WTC11 (cell line): ENCODE measurements around the gene PCSK9.

ENCODE experiments used
- ESRRA ChIP-seq: sonication (generic); formaldehyde crosslinking; IDR thresholded peaks from 2 replicates; pipeline ENCODE4 v1.8.1; 2022; ENCODE audit warnings: mild to moderate bottlenecking, missing genetic modification reagents, borderline replicate concordance
- GRHL2 ChIP-seq: fragments of 250-450 bp; sonication (Bioruptor Pico); IDR thresholded peaks from 2 replicates; pipeline ENCODE4 v1.8.0; 2022; ENCODE audit warnings: mild to moderate bottlenecking, moderate library complexity; ENCODE audit not compliant: insufficient replicate concordance, severe bottlenecking
- JUN ChIP-seq: sonication (generic); formaldehyde crosslinking; IDR thresholded peaks from 2 replicates; pipeline ENCODE4 v1.8.0; 2023; ENCODE audit warnings: mild to moderate bottlenecking, missing genetic modification reagents
- MAX ChIP-seq: sonication (generic); formaldehyde crosslinking; IDR thresholded peaks from 2 replicates; pipeline ENCODE4 v1.8.0; 2022; ENCODE audit warnings: mild to moderate bottlenecking, missing genetic modification reagents
- NFYB ChIP-seq: sonication (generic); formaldehyde crosslinking; conservative IDR thresholded peaks from 2 replicates; pipeline ENCODE4 v1.8.0; 2022; ENCODE audit warnings: low read depth, missing genetic modification reagents
- TP53 ChIP-seq: sonication (generic); formaldehyde crosslinking; IDR thresholded peaks from 2 replicates; pipeline ENCODE4 v1.8.1; 2023; ENCODE audit warnings: mild to moderate bottlenecking, missing genetic modification reagents
- ZNF512 ChIP-seq: sonication (generic); formaldehyde crosslinking; IDR thresholded peaks from 2 replicates; pipeline ENCODE4 v1.8.1; 2022; ENCODE audit warnings: missing genetic modification reagents, borderline replicate concordance
- TF ChIP-seq, protein P1 (sequence below): fragments of 200-600 bp; IDR thresholded peaks from 2 replicates; pipeline ENCODE4 v1.8.0; 2022; ENCODE audit warnings: antibody characterized with exemption
- TF ChIP-seq, protein P2 (sequence below): sonication (generic); formaldehyde crosslinking; IDR thresholded peaks from 2 replicates; pipeline ENCODE4 v1.8.1; 2022; ENCODE audit warnings: mild to moderate bottlenecking, moderate library complexity, missing genetic modification reagents
- TF ChIP-seq, protein P3 (sequence below): sonication (generic); formaldehyde crosslinking; IDR thresholded peaks from 2 replicates; pipeline ENCODE4 v1.8.1; 2023; ENCODE audit warnings: mild to moderate bottlenecking, missing genetic modification reagents
- TF ChIP-seq, protein P4 (sequence below): sonication (generic); formaldehyde crosslinking; IDR thresholded peaks from 2 replicates; pipeline ENCODE4 v1.8.1; 2023; ENCODE audit warnings: mild to moderate bottlenecking, missing genetic modification reagents, borderline replicate concordance
- TF ChIP-seq, protein P5 (sequence below): sonication (generic); formaldehyde crosslinking; IDR thresholded peaks from 2 replicates; pipeline ENCODE4 v1.8.1; 2023; ENCODE audit warnings: mild to moderate bottlenecking, missing genetic modification reagents, moderate library complexity

DNA sequence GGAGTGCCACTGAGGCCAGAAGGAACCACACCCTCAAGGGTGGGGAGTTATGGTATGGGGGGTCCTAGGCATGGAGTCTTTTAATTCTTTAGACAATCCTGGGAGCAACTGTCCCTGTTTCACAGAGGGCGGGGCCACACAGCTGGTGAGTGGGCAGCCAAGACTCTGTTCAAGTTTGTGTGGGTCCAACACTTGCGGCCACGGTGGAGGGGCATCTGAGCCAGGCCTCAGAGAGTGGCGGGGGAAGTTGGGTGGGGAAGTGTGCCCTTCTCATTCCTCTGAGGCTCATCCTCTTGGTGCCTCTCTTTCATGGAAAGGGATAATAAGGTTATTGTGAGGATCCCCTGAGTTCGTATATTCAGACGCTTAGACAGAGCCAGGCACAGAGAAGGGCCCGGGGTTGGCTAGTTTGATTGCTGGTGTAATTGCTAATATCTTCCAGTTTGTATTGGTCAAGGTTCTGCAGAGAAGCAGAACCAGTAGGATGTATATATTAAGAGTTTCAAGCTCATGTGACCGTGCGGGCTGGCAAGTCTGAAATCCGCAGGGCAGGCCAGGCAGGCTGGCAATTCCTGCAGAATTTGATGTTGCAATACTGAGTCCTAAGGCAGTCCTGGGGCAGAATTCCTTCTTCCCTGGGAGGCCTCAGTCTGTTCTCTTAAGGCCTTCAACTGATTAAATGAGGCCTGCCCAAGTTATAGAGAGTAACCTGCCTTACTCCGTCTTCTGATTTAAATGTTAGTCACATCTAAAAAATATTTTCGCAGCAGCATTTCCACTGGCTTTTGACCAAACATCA is 15.9 kb downstream of the PCSK9 start:
- TF ChIP-seq, protein P1, sequence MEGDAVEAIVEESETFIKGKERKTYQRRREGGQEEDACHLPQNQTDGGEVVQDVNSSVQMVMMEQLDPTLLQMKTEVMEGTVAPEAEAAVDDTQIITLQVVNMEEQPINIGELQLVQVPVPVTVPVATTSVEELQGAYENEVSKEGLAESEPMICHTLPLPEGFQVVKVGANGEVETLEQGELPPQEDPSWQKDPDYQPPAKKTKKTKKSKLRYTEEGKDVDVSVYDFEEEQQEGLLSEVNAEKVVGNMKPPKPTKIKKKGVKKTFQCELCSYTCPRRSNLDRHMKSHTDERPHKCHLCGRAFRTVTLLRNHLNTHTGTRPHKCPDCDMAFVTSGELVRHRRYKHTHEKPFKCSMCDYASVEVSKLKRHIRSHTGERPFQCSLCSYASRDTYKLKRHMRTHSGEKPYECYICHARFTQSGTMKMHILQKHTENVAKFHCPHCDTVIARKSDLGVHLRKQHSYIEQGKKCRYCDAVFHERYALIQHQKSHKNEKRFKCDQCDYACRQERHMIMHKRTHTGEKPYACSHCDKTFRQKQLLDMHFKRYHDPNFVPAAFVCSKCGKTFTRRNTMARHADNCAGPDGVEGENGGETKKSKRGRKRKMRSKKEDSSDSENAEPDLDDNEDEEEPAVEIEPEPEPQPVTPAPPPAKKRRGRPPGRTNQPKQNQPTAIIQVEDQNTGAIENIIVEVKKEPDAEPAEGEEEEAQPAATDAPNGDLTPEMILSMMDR = no peak
- TF ChIP-seq NFYB (no peak), JUN (no peak), MAX (CRISPR knock-in tag) (no peak), ZNF512 (CRISPR knock-in tag) (no peak), GRHL2 (CRISPR knock-in tag) (no peak), ESRRA (CRISPR knock-in tag) (no peak), TP53 (CRISPR knock-in tag) (no peak)
- TF ChIP-seq, protein P2, sequence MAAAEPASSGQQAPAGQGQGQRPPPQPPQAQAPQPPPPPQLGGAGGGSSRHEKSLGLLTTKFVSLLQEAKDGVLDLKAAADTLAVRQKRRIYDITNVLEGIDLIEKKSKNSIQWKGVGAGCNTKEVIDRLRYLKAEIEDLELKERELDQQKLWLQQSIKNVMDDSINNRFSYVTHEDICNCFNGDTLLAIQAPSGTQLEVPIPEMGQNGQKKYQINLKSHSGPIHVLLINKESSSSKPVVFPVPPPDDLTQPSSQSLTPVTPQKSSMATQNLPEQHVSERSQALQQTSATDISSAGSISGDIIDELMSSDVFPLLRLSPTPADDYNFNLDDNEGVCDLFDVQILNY (CRISPR knock-in tag) = no peak
- TF ChIP-seq, protein P3, sequence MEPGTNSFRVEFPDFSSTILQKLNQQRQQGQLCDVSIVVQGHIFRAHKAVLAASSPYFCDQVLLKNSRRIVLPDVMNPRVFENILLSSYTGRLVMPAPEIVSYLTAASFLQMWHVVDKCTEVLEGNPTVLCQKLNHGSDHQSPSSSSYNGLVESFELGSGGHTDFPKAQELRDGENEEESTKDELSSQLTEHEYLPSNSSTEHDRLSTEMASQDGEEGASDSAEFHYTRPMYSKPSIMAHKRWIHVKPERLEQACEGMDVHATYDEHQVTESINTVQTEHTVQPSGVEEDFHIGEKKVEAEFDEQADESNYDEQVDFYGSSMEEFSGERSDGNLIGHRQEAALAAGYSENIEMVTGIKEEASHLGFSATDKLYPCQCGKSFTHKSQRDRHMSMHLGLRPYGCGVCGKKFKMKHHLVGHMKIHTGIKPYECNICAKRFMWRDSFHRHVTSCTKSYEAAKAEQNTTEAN (CRISPR knock-in tag) = no peak
- TF ChIP-seq, protein P4, sequence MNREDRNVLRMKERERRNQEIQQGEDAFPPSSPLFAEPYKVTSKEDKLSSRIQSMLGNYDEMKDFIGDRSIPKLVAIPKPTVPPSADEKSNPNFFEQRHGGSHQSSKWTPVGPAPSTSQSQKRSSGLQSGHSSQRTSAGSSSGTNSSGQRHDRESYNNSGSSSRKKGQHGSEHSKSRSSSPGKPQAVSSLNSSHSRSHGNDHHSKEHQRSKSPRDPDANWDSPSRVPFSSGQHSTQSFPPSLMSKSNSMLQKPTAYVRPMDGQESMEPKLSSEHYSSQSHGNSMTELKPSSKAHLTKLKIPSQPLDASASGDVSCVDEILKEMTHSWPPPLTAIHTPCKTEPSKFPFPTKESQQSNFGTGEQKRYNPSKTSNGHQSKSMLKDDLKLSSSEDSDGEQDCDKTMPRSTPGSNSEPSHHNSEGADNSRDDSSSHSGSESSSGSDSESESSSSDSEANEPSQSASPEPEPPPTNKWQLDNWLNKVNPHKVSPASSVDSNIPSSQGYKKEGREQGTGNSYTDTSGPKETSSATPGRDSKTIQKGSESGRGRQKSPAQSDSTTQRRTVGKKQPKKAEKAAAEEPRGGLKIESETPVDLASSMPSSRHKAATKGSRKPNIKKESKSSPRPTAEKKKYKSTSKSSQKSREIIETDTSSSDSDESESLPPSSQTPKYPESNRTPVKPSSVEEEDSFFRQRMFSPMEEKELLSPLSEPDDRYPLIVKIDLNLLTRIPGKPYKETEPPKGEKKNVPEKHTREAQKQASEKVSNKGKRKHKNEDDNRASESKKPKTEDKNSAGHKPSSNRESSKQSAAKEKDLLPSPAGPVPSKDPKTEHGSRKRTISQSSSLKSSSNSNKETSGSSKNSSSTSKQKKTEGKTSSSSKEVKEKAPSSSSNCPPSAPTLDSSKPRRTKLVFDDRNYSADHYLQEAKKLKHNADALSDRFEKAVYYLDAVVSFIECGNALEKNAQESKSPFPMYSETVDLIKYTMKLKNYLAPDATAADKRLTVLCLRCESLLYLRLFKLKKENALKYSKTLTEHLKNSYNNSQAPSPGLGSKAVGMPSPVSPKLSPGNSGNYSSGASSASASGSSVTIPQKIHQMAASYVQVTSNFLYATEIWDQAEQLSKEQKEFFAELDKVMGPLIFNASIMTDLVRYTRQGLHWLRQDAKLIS = no peak
- TF ChIP-seq, protein P5, sequence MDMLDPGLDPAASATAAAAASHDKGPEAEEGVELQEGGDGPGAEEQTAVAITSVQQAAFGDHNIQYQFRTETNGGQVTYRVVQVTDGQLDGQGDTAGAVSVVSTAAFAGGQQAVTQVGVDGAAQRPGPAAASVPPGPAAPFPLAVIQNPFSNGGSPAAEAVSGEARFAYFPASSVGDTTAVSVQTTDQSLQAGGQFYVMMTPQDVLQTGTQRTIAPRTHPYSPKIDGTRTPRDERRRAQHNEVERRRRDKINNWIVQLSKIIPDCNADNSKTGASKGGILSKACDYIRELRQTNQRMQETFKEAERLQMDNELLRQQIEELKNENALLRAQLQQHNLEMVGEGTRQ (CRISPR knock-in tag) = no peak
